HG02884 (cell line): ENCODE results near the gene TRIM3.

Source experiments
- ATAC-seq: cut with Tn5 transposase; IDR thresholded peaks from one replicate; pipeline ENCODE4 v1.9.1; 2021; ENCODE audit warnings: mild to moderate bottlenecking, moderate library complexity; ENCODE audit not compliant: unreplicated experiment

Gene TRIM3

DNA sequence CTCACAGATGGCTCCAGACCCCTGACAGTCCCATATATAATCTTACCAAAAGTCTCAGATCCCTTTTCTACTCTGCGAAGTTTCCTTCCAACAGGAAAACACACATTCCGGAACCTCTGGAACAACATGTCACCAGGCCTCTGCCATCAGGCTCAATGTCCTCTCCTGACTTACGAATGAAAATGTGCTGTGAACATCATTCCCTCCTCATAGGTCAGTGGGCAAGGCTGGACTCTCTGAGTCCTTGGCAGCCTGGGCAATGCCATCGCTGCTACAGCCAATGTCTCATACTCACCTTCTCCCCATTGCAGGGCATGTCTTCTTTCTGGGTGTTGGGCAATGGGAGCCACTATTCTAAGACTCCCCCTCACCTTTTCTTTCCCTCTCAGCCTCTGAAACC, 31.3 kb downstream of the TRIM3 start:
- no peak for ATAC-seq

DNA sequence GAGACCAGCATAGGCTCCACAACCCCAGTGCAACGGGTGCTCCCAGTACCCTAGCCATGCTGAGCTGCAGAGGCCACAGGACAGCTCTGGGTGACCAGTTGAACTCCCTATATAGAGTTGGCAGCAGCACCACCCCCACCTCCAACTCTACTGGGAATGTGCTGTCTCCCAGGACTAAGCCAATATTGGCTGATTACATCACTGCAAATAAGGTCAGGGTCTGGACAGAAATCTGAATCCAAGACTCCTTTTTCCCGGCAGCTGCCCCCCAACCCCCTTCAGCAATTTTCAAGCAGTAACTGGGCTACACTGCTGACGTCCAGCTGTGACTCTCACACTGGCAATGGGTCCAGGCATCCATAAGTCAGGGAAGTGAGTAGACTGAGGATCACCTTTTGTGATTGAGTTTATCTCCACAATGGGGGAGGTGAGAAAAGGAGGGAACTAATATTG, 32.8 kb downstream of the TRIM3 start, which contains the start of gene HPX:
Gene HPX (minus strand): TSS at position 82 of the 453 bp plus-strand sequence. CDS start 24 bp downstream, at position 58.
- no peak for ATAC-seq

DNA sequence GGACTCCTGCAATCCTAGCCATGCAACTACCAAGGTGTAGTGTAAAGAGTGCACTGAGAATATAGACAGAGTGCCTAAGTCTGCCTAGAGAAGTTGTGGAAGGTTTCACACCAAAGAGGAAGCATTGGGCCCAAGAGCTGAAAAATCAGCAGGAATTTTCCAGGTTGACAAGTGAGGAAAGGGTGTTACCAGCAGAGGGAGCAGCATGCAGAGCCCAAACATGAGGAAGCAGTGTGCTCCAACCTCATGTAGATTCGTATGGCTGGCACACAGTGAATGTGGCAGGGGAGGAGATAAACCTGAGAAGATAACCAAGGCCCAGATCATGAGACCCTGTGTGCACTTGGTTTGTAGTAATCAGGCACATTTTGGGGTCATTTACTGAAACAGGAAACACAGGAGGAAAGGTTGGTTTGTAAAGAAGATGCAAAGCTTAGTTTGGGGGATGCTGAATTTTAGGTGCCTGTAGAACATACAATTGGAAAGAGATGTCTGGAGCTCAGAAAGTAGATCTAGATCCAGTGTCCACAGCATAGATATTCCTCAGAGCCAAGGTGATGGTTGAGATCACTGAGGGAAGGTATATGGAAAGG, 34.7 kb downstream of the TRIM3 start:
- ATAC-seq = no peak

DNA sequence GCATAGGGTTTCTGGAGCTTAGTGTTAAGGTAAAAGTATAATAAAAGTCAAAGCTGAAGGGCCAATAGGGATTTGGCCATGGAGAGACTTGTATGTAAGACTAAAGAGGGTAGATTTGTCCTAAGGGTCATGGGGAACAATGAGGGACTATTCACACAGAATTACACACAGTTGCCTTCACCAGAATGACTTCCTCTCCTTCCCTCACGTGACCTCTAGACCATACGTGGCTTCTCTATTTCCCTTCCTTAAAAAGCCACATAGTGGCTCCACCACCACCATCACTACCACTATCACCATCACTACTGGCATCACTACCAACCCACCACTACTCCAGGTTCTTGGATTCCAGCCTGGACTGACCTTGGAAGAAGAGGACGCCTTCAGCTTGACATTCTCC, 35.7 kb downstream of the TRIM3 start:
- no peak for ATAC-seq

GRCh38 chr11:6437423-6437822, 36.3 kb downstream of the TRIM3 start:
- ATAC-seq = no peak

DNA sequence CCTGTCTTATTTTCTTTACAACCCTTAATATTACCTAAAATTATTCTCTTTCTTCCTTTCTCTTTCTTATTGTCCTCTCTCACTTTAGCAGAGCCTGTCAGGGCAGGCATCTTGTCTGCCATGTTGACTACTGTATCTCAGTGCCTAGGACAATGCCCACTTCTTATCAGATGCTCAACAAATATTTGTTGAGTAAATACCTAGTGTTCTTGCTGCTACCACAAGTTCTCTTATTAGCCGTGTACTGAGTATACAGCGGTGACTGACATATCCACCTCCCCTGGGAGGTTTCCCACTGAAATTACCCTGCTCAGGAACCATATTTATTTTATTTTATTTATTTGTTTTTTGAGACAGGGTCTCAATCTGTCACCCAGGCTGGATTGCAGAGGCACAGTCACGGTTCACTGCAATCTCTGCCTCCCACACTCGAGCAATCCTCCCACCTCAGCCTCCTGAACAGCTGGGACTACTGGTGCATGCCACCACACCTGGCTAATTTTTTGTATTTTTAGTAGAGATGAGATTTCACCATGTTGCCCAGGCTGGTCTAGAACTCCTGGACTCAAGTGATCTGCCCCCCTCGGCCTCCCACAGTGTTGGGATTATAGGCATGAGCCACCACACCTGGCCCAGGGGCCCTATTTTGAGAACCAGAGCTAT, 39.6 kb downstream of the TRIM3 start:
- no peak for ATAC-seq

GRCh38 chr11:6431861-6432260, 41.9 kb downstream of the TRIM3 start:
- ATAC-seq = no peak

- ATAC-seq = no peak
Measured at GRCh38 chr11:6427516-6427915, 46.2 kb downstream of the TRIM3 start.

DNA sequence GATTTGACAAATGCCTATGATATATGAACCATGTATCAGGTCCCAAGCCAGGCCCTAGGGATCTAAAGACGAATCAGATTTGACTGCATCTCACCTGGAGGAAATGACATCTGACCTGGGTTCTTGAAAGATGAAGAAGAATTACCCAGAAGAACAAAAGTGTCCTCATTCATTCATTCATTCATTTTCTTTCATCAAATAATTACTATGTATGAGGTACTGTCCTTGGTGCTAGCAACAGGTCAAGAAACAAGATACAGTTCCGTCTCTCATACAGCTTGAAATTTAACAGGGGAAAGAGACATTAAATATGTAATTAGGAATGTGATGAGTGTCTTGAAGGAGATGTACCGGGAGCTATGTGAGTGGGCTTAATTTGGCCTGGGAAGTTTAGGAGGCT, 53.1 kb downstream of the TRIM3 start:
- no peak for ATAC-seq

GRCh38 chr11:6419009-6419631, 54.6 kb downstream of the TRIM3 start, which contains the start of gene APBB1:
Gene APBB1, minus strand, starts transcription at chr11:6419094. Its CDS starts 7,747 bp downstream, at chr11:6411347.
- peak; percentile 54 for ATAC-seq

DNA sequence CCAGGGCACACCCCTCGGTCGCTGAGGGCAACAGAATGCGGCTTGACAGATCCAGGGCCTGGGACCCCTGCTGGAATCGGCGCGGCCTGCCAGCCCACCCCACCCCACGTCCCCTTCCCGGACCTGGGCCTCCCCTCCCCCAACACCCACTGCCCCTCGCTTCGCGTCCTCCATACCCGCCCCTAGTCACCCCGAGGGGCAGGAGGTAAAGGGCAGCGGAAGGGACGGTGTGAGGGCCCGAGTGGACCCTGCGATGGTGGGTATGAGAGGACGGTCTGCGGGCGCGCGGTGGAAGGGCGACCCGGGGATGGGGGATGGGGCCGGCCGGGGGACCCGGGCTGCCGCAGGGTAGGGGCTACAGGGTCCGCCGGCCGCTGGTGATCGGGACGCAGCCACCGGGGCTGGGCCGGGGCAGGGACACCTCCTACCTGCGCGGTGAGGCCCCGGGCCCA, 55.2 kb downstream of the TRIM3 start:
- ATAC-seq = no peak

DNA sequence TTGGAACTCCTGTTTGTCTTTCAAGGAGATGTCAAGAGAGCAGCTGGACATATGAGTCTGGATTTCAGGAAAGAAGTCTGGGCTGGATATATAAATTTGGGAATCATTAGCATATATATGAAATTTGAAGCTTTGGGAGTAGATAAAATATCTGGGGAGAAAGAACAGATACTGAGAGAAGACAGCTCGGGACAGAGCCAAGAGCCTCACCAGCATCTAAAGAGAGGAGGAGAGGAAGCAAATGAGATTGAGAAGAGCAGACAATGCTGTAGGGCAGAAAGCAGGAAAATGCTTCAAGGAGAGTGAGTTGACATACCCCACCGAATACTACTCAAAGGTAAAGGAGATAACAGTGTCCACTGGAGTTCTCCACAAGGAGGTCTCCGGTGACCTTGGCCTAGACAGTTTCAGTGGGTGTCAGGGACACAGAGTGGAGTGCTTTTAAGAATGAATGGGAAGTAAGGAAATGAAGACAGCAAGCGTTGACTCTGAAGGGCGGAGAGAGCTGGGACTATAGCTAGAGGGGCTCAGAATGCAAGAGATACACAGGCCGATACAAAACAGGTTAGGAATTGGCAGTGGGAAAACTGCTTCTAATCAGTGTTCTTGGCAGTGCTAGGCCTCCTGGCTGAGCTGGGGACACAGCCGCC, 55.7 kb downstream of the TRIM3 start:
- ATAC-seq = no peak

- no peak for ATAC-seq
Measured at GRCh38 chr11:6415797-6416196, 57.9 kb downstream of the TRIM3 start.

DNA sequence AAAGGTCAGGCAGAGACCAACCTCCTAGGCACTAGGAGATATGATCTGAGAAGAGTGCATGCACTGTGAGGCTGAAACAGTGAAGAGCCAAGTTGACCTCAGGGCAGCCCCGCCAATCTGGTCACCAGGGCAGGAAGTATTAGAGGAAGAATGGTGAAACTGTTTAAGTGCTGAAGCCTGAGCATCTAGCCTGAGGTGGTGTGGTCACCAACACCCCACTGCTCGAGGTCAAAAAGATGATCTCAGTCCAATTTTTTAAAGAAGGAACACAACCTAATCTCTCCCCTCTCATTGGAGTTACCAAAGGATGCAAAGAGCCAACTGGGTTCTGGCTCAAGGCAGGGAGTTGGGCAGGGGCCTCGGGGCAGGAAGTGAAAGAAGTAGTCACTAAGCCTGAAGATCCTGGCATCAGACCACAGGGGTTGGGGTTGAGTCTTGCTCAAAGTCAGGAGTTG, 58.8 kb downstream of the TRIM3 start:
- ATAC-seq = no peak

- no peak for ATAC-seq
Measured at GRCh38 chr11:6413791-6414201, 59.9 kb downstream of the TRIM3 start.

GRCh38 chr11:6411594-6412031, 62.1 kb downstream of the TRIM3 start:
- ATAC-seq = no peak

DNA sequence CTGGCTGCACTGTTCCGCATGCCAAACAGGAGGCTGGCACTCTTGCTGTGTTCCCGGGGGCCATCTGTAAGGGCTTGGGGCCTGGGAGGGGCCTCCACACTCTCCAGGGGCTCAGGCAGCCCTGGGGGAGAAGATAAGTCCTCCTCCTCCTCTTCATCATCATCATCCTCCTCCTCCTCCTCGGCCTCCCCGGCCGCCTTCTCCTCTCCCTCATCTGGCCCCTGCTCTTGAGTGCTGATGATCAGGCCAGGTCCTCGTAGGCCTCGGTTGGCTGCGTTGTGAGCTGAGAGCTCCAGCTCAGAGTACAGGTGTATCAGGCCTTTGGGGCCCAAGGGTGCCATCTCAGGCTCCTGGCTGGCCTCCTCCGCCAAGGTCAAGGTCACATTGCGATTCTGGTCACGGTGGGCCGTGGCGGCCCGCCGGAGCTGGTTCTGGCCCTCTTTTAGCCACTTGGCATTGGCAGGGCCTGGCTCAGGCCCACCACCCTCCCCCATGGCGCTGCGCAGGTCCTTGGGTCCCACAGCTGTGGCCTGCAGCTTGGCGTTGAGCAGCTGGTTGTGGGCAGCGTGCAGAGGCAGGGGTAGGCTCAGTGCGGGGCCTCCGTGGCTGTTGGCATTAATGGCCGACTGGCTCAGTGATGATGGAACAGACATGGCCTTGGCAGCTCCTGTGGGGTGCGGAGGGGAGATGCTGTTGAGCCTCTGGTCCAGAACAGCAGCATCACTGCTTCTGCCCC, 62.9 kb downstream of the TRIM3 start:
- ATAC-seq = no peak

DNA sequence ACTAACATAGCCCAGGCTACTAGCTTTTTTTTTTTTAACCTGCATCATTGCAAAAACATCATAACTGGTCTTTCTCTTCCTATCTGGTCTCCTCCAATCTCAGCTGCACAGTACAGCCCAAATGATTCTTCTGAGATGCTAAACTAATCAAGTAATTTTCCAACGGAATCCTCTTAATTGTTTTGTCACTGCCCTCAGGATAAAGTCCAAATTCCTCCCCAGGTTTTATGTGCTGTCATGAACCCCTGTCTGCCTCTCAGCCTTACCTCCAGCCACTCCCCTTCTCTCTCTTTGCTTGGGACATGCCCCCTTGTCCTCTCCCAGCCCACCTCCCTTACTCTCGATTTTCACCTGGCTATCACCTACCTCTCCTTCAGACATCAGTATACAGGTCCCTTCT, 67.4 kb downstream of the TRIM3 start:
- ATAC-seq = no peak

- no peak for ATAC-seq
Measured at GRCh38 chr11:6405846-6406245, 67.9 kb downstream of the TRIM3 start.

- no peak for ATAC-seq
Measured at GRCh38 chr11:6405052-6405667, 68.6 kb downstream of the TRIM3 start.
